GM18505 (cell line): ENCODE measurements around the gene MROH2B.

ENCODE experiments used
- ATAC-seq: cut with Tn5 transposase; IDR thresholded peaks from one replicate; pipeline ENCODE4 v1.9.1; 2021; ENCODE audit not compliant: unreplicated experiment
- POLR2A ChIP-seq: IDR thresholded peaks from 4 replicates; pipeline ENCODE4 v1.6.1; 2011; ENCODE audit warnings: borderline replicate concordance; ENCODE audit not compliant: insufficient read depth, insufficient read length; ENCODE audit errors: extremely low read depth

Gene MROH2B

GRCh38 chr5:40999966-41000365 lies 71.2 kb downstream of the MROH2B start:
- no peak for TF ChIP-seq POLR2A
- ATAC-seq, result no peak

- TF ChIP-seq POLR2A, result no peak
- ATAC-seq, result no peak
Measured at GRCh38 chr5:40999142-40999541, 72.0 kb downstream of the MROH2B start.

GRCh38 chr5:40995801-40996586 lies 75.1 kb downstream of the MROH2B start:
- no peak for TF ChIP-seq POLR2A
- no peak for ATAC-seq

GRCh38 chr5:40991981-40992559 lies 79.1 kb downstream of the MROH2B start:
- no peak for TF ChIP-seq POLR2A
- no peak for ATAC-seq

GRCh38 chr5:40991168-40991980 lies 79.8 kb downstream of the MROH2B start:
- no peak for ATAC-seq
- no peak for TF ChIP-seq POLR2A

GRCh38 chr5:40988746-40989510 lies 82.2 kb downstream of the MROH2B start:
- no peak for TF ChIP-seq POLR2A
- no peak for ATAC-seq

GRCh38 chr5:40987349-40987748 lies 83.8 kb downstream of the MROH2B start:
- ATAC-seq, result no peak
- TF ChIP-seq POLR2A, result no peak

GRCh38 chr5:40986666-40987065 lies 84.5 kb downstream of the MROH2B start:
- TF ChIP-seq POLR2A, result no peak

GRCh38 chr5:40985501-40985900 lies 85.6 kb downstream of the MROH2B start:
- TF ChIP-seq POLR2A, result no peak
- no peak for ATAC-seq

More at GRCh38 chr5:40986666-40987065, 84.5 kb downstream of the MROH2B start:
- ATAC-seq, result no peak

- TF ChIP-seq POLR2A, result no peak
Measured at GRCh38 chr5:40984884-40985283, 86.3 kb downstream of the MROH2B start.

GRCh38 chr5:40983781-40984180 lies 87.4 kb downstream of the MROH2B start:
- TF ChIP-seq POLR2A, result no peak
- ATAC-seq, result no peak

More at GRCh38 chr5:40984884-40985283, 86.3 kb downstream of the MROH2B start:
- no peak for ATAC-seq

GRCh38 chr5:40981420-40981819 lies 89.7 kb downstream of the MROH2B start:
- TF ChIP-seq POLR2A, result no peak
- ATAC-seq, result no peak

GRCh38 chr5:40976836-40977235 lies 94.3 kb downstream of the MROH2B start:
- no peak for ATAC-seq
- TF ChIP-seq POLR2A, result no peak

- ATAC-seq, result no peak
- TF ChIP-seq POLR2A, result no peak
Measured at GRCh38 chr5:40976041-40976440, 95.1 kb downstream of the MROH2B start.
